Measurements from ENCODE around the gene UGT1A8.

DNA sequence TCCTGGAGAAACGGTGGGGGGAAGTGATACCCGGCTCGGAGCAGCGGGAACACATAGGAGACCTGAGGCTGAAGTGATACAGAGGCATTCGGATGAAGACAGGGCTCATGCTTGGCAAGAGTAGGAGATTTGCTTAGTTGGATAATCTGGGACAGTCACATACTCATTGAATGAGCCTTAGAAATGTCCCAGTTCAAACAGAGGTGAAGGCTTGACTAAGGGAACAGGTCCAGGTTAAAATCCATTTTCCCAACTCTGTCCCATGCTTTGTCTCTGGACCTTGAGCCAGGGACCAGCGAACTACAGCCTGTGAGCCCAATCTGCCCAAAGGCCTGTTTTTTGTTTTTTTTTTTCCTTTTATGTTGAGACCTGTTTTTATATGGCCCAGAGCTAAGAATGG is 76.5 kb downstream of the UGT1A8 start:
- TF ChIP-seq, protein P1, sequence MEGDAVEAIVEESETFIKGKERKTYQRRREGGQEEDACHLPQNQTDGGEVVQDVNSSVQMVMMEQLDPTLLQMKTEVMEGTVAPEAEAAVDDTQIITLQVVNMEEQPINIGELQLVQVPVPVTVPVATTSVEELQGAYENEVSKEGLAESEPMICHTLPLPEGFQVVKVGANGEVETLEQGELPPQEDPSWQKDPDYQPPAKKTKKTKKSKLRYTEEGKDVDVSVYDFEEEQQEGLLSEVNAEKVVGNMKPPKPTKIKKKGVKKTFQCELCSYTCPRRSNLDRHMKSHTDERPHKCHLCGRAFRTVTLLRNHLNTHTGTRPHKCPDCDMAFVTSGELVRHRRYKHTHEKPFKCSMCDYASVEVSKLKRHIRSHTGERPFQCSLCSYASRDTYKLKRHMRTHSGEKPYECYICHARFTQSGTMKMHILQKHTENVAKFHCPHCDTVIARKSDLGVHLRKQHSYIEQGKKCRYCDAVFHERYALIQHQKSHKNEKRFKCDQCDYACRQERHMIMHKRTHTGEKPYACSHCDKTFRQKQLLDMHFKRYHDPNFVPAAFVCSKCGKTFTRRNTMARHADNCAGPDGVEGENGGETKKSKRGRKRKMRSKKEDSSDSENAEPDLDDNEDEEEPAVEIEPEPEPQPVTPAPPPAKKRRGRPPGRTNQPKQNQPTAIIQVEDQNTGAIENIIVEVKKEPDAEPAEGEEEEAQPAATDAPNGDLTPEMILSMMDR (IDR thresholded peaks at IDR 0.05) = no peak
- no peak for TF ChIP-seq POLR2A (IDR thresholded peaks at IDR 0.05)

Measured in adrenal gland (tissue), 5 donors.